Measurements from ENCODE around the gene B4GALT5.

Gene B4GALT5

GRCh38 chr20:49751397-49751736, 37.7 kb upstream of the B4GALT5 start:
- TF ChIP-seq POLR2AphosphoS5 (IDR thresholded peaks at IDR 0.05; ENCODE audit: low read depth, low read length) (no peak), TAF1 (IDR thresholded peaks at IDR 0.05; ENCODE audit: borderline replicate concordance, low read depth, low read length) (no peak), POLR2A (IDR thresholded peaks at IDR 0.05; ENCODE audit: low read depth, low read length) (no peak)
- DNase-seq (ENCODE audit: insufficient read length), result no peak
- no peak for FAIRE-seq

GRCh38 chr20:49750611-49751396, 37.1 kb upstream of the B4GALT5 start:
- DNase-seq (ENCODE audit: insufficient read length) (no peak), FAIRE-seq (peak; percentile 77)
- TF ChIP-seq TAF1 (IDR thresholded peaks at IDR 0.05; ENCODE audit: borderline replicate concordance, low read depth, low read length) (no peak), POLR2A (IDR thresholded peaks at IDR 0.05; ENCODE audit: low read depth, low read length) (no peak), POLR2AphosphoS5 (IDR thresholded peaks at IDR 0.05; ENCODE audit: low read depth, low read length) (no peak)

GRCh38 chr20:49749625-49750024, 35.9 kb upstream of the B4GALT5 start:
- TF ChIP-seq POLR2A (IDR thresholded peaks at IDR 0.05; ENCODE audit: low read depth, low read length), result no peak
- no peak for TF ChIP-seq POLR2AphosphoS5 (IDR thresholded peaks at IDR 0.05; ENCODE audit: low read depth, low read length)
- TF ChIP-seq TAF1 (IDR thresholded peaks at IDR 0.05; ENCODE audit: borderline replicate concordance, low read depth, low read length), result no peak
- FAIRE-seq (no peak), DNase-seq (ENCODE audit: insufficient read length) (no peak)

GRCh38 chr20:49748525-49748838, 34.8 kb upstream of the B4GALT5 start:
- DNase-seq (ENCODE audit: insufficient read length) (no peak), FAIRE-seq (no peak)
- TF ChIP-seq POLR2AphosphoS5 (IDR thresholded peaks at IDR 0.05; ENCODE audit: low read depth, low read length) (no peak), TAF1 (IDR thresholded peaks at IDR 0.05; ENCODE audit: borderline replicate concordance, low read depth, low read length) (no peak), POLR2A (IDR thresholded peaks at IDR 0.05; ENCODE audit: low read depth, low read length) (no peak)

GRCh38 chr20:49747707-49748524, 34.2 kb upstream of the B4GALT5 start:
- FAIRE-seq (no peak), DNase-seq (ENCODE audit: insufficient read length) (no peak)

GRCh38 chr20:49742948-49743347, 29.3 kb upstream of the B4GALT5 start:
- no peak for TF ChIP-seq POLR2AphosphoS5 (IDR thresholded peaks at IDR 0.05; ENCODE audit: low read depth, low read length)
- TF ChIP-seq TAF1 (IDR thresholded peaks at IDR 0.05; ENCODE audit: borderline replicate concordance, low read depth, low read length), result no peak
- TF ChIP-seq POLR2A (IDR thresholded peaks at IDR 0.05; ENCODE audit: low read depth, low read length), result no peak
- no peak for DNase-seq (ENCODE audit: insufficient read length)
- no peak for FAIRE-seq

More at GRCh38 chr20:49747707-49748524, 34.2 kb upstream of the B4GALT5 start:
- TF ChIP-seq TAF1 (IDR thresholded peaks at IDR 0.05; ENCODE audit: borderline replicate concordance, low read depth, low read length), result no peak
- TF ChIP-seq POLR2AphosphoS5 (IDR thresholded peaks at IDR 0.05; ENCODE audit: low read depth, low read length), result no peak
- TF ChIP-seq POLR2A (IDR thresholded peaks at IDR 0.05; ENCODE audit: low read depth, low read length), result no peak

GRCh38 chr20:49741977-49742376, 28.3 kb upstream of the B4GALT5 start:
- no peak for TF ChIP-seq TAF1 (IDR thresholded peaks at IDR 0.05; ENCODE audit: borderline replicate concordance, low read depth, low read length)
- TF ChIP-seq POLR2AphosphoS5 (IDR thresholded peaks at IDR 0.05; ENCODE audit: low read depth, low read length), result no peak
- TF ChIP-seq POLR2A (IDR thresholded peaks at IDR 0.05; ENCODE audit: low read depth, low read length), result no peak
- FAIRE-seq (no peak), DNase-seq (ENCODE audit: insufficient read length) (no peak)

- TF ChIP-seq POLR2A (IDR thresholded peaks at IDR 0.05; ENCODE audit: low read depth, low read length), result no peak
- TF ChIP-seq POLR2AphosphoS5 (IDR thresholded peaks at IDR 0.05; ENCODE audit: low read depth, low read length), result no peak
- TF ChIP-seq TAF1 (IDR thresholded peaks at IDR 0.05; ENCODE audit: borderline replicate concordance, low read depth, low read length), result no peak
- FAIRE-seq (no peak), DNase-seq (ENCODE audit: insufficient read length) (no peak)
Observed at GRCh38 chr20:49740807-49741206, 27.1 kb upstream of the B4GALT5 start.

GRCh38 chr20:49739042-49739441, 25.4 kb upstream of the B4GALT5 start:
- FAIRE-seq (no peak), DNase-seq (ENCODE audit: insufficient read length) (no peak)
- no peak for TF ChIP-seq TAF1 (IDR thresholded peaks at IDR 0.05; ENCODE audit: borderline replicate concordance, low read depth, low read length)
- TF ChIP-seq POLR2AphosphoS5 (IDR thresholded peaks at IDR 0.05; ENCODE audit: low read depth, low read length), result no peak
- no peak for TF ChIP-seq POLR2A (IDR thresholded peaks at IDR 0.05; ENCODE audit: low read depth, low read length)

- no peak for FAIRE-seq
- TF ChIP-seq POLR2AphosphoS5 (IDR thresholded peaks at IDR 0.05; ENCODE audit: low read depth, low read length), result no peak
- TF ChIP-seq TAF1 (IDR thresholded peaks at IDR 0.05; ENCODE audit: borderline replicate concordance, low read depth, low read length), result no peak
- no peak for TF ChIP-seq POLR2A (IDR thresholded peaks at IDR 0.05; ENCODE audit: low read depth, low read length)
- no peak for DNase-seq (ENCODE audit: insufficient read length)
Observed at GRCh38 chr20:49737260-49737659, 23.6 kb upstream of the B4GALT5 start.

- FAIRE-seq, result no peak
- DNase-seq (ENCODE audit: insufficient read length), result no peak
Observed at GRCh38 chr20:49729780-49730179, 16.1 kb upstream of the B4GALT5 start.

More at GRCh38 chr20:49729780-49730179, 16.1 kb upstream of the B4GALT5 start:
- no peak for TF ChIP-seq TAF1 (IDR thresholded peaks at IDR 0.05; ENCODE audit: borderline replicate concordance, low read depth, low read length)
- no peak for TF ChIP-seq POLR2A (IDR thresholded peaks at IDR 0.05; ENCODE audit: low read depth, low read length)
- TF ChIP-seq POLR2AphosphoS5 (IDR thresholded peaks at IDR 0.05; ENCODE audit: low read depth, low read length), result no peak
